Stimulated activated CD4-positive, alpha-beta T cell treated with anti-CD3 and anti-CD28 coated beads, Interleukin-2, amount 100 ng/mL, for 24 hours (primary cell): ENCODE results near the gene TEX51.

ENCODE experiments used
- DNase-seq, 2 donors: peaks; one replicate each; pipeline ENCODE4 v3.0.0-alpha.2; 2020

TEX51 gene

DNA sequence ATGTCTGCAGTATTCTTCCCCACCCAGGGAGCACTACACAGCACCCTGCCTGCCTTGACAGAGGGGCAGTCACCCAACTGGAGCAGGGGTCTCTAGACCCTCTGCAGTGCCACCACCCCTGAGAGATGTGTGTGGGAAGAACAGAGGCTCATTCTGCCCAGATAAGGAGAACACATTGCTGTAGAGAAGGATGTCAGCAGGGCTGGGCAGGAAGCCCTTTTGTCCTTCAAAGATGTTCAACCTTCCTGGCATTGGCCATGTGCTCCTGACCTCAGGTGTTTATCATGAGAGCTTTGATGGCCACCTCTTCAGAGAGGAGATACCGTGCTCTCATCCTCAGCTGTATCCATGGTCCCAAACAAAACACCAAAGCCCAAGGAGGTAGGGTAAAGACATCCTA is 4.6 kb upstream of the TEX51 start:
- no peak for DNase-seq

DNA sequence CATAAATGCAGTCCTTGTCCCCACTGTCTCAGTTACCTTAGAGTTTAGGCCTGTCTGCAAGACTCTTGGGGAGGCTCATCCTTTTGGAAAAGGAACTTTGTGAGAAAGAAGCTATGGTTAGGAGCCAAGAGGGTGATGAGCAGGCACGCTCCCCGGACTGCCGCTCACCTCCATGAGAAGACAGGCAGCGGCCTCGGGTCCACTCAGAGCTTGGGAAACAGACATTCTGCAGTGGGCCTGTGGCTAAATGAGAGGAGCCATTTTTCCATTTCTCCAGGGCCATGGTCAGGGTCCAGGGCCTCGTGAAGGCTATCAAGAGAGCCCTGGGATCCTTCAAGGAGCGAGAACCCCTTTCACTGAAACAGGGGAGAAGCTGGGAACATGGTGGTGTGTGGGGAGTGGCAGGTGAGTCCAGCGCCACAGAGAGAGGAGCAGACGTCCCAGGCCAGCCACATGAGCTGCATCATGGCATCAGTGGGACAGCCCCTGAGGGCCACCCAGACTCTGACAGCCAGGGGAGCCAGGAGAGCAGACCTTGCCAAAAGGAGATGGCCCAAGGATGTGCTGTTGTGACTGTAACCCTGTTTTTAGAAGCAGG is 4.0 kb upstream of the TEX51 start:
- no peak for DNase-seq

DNA sequence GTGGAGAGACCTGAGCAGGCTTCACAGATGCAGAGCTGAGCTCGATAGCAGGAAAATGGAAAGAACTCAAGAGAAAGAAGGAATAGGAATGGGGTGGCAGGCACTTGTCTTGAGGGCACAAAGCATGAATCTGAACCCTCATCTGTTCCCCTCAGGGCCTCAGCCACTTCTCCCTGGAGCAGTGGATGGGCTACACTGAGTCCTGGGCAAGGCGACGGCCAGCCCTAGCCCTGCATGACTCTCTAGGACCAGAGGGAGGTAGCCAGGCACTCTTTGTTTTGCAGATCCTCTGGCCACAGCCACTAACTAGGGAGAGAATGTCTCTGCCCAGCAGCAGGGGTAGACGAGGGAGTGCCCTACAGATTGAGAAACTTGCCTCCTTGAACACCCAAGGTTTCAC is 3.4 kb upstream of the TEX51 start:
- no peak for DNase-seq

DNA sequence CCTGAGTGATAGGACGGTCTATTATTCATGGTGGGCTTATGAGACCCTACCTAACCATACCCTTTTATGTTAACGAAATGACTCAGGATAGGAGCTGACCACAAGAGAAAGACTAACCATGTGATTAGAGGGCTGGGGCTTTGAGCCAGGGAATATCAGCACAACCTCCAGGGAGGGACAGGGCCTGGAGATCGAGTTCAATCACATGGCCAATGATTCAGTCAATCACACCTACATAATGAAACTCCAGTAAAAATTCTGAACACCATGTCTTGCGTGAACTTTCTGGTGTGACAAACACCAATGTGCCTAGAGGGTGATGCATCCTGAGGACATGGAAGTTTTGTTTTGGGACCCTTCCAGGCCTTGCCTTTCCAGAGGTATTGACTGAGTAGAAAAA is 2.2 kb upstream of the TEX51 start:
- DNase-seq = no peak

DNA sequence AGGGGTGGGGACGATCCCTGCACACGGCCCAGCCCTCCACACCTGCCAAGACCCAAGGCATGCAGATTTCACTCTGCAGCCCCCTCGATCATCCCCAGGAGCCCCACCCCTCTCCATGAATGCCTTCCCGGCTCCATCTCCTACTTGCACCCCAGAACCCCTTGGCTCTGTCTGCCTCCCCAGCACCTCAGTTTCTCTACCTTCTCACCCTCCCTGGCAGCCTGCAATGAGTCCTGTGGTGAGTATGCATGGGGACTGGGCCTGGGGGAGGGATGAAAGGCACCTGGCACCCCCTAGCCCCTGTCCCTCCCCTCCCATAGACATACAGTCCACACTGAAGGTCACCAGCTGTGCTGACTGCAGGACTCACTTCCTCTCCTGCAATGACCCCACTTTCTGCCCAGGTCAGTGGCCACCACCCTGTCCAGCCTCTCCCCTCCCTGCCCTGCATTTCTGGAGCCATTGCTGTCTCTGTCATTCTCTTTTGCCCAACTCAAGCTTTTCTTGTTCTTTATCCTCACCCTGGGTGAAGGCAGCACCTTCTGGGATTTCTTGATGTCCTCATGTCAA is 1.0 kb downstream of the TEX51 start:
- no peak for DNase-seq

DNA sequence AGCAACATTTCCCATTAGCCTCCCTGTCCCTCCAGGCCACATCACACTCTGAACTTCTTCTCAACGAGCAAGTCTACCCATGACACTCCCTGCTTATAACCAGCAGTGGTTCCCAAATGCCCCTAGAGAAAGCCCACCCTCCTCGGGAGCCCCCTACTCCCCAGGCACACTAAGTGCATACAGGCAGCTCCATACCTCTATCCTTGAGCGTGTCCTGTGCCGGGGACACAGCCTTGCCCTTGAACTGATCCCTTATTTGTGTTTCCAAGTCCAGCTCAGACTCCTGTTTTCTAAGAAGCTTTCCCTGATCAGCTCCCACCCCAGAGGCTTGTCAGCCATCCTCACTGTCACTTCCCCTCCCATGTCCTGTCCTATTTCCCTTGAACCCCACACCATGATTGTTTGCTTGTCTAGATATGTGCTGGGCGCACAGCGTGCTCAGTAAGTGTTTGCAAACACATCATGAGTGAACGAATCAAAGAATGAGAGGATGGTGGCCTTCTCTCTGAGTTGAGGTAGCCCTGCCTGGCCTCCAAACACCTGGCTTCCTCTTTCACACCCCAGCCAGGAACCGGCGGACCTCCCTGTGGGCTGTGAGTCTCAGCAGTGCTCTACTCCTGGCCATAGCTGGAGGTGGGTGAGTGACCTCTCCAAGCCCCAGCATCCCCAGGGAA is 2.1 kb downstream of the TEX51 start:
- DNase-seq = no peak

DNA sequence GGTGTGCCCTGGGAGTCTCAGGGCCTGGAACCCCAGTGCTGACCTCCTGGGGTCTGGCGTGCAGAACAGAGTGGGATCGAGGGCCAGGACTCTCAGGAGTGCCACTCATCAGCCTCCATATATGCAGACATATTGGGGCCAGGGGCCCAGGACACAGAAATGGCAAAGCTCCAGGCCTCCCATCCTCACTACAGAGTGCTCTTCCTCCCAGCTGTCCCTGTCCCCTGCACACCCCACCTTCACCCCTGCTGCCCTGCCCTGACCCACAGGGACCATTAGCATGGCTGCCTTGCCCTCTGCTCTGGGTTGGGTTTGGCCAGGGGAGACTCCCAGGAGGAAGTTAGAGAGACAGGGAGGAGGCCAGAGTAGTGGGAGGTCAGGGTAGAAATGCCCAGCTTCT is 2.8 kb downstream of the TEX51 start:
- DNase-seq = no peak

DNA sequence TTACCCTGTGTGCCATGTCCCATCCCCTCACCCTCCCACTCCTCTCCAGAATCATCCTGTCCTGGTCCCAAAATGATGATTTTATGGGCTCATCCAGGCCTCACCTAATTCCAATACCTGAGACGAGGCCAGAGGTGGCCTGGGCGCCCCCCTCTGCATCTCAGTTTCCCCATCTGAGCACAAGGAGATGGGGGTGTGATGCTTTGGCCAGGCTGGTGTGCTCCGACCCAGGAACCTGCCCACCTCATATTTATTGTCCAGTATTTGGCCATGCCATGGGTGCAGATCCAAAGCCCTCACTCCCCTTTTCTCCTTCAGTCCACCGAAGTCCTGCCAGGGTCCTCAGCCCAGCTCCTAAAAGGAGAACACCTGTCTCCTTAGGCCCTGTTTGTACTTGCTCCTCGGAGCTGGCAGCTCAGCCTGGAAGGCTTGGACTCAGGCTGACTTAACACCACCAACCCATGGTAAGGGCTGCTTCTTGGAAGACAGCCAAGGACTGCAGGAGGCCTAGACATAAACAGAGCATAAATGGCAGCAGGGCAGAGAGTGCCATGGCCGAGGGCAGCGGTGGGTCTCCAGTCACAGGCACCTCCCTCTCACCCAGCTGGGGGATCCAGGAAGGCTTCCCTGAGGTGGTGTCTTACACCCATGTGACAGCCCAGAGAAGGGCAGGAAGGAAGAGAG is 3.6 kb downstream of the TEX51 start:
- DNase-seq = no peak

DNA sequence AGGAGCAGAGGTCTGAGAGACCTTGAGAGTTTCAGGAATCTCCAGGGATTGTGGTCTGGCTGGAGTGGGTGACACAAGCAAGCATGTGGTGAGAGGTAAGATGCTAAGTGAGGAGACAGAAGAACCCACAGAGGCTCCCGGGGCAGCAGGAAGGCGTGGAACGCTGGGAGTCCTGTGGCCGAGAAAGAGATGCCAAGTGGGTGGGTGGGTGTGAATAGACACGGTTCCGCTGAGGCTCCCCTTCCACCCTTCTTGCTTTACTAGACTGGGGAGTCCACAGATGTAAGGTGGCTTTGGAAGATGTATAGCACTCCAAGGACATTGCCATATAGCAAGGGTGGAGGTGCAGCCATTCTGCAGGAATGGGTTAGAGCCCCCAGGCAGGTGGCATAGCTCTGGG is 4.2 kb downstream of the TEX51 start:
- no peak for DNase-seq

DNA sequence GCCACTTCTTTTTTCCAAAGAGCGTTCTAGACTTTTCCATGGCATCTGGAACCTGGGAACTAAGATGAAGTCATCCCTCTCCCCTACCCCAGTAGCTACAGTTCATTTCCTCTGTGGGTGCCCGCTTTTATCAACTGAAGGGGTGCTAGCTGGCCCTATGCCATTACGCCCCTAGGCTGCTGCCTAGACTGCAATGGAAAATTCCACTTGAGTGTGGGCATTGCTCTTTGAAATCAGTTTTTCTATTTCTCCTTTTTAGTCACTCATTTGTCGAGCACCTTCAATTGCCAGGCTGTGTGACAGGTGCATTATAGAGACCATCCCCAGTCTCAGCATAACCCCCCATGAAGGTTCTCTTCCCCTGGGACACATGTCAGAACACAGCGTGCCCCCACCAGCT is 7.3 kb downstream of the TEX51 start:
- peak in 1 of 2 donors; percentile 5 for DNase-seq

DNA sequence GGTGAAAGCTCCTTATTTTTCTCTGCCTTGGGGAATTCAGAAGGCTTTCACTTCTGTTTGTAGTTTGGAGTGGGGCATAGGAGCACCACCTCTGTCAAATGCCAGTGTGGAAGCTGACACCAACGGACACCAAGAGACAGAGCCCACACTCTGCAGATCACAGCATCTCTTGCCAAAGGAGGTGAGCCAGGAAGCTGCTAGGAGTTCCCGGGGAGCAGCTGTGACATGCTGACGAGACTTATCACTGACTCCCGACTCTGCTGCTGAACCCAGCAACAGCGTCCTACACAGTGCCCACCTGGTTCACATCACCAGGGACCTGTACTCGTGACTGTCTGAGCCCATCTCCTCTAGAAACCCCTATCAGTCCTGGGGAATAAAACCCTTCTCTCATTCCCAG is 8.1 kb downstream of the TEX51 start:
- DNase-seq = peak in 1 of 2 donors; percentile 8

DNA sequence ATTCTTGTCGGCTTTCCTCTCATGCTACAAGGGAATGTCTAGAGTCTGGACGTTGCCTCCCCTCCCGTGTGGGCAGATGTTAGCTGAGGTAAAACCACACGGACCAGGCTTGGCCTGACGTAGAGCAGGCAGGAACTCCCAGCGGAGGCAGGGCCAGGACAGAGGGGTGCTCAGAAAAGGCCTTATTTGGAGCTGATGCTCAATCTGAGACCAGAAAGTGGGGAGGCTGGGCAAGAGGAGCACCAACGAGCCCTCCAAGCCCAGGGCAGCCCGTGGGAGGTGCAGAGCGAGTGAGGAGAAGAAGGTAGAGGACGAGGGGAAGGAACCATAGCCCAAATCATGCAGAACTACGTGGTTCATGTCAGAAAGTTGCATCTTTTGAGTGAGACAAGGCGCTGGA is 9.0 kb downstream of the TEX51 start:
- no peak for DNase-seq

DNA sequence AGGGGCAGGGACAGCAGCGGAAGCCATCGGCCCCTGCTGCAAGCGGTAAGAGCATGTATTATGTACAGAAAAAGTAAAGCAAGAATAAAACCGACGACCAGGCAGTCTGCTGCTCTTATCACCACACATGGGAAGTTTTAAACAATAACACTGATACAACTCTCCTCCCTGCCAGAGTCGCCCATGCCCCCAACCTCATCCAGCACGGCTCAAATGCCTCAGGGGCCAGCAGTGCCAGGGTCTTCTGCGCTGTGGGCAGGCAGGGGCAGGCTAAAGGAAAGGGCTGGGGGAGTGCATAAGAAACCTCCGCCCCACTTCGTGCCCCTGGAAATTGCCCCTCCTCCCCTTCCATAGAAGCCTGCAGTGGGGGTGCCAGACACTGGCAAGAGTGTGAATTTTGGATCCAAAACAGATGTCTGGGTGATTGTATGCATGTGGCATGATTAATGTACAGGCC is 10.1 kb downstream of the TEX51 start:
- DNase-seq = no peak

DNA sequence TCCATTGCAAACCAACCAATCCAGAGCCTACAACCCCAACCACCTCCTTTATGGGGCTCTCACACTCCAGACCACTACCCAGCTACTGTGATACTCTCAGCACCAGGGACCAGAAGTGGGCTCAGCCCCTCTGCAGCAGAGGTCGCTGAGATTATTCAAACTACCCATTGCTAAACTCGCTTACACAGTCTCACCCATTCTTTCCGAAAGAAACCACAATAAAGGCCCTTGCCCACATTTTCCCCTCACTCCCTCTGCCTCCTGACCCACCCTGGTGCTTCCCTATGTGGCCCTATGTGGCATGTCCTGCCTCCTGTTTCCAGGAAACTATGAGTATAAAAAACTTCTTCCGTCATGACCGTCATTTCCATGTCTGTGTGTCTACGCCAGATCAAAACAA is 10.7 kb downstream of the TEX51 start:
- DNase-seq = no peak

DNA sequence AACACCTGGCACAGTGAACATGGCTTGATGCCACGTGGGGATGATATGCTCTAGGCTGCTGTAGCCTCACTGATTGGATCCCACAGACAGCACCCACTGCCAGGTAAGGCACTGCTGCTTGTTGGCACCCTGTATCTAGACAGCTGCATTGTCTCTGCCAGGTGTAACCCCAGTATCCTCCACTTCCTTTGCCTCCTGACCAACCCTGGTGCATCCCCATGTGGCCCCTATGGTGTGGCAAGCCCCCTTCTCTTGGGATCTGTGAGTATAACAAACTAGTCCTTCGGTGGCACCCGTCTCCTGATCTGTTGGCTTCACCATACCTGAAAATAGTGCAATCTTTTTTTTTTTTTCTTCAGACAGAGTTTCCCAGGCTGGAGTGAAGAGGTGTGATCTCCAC is 11.1 kb downstream of the TEX51 start:
- DNase-seq = no peak

DNA sequence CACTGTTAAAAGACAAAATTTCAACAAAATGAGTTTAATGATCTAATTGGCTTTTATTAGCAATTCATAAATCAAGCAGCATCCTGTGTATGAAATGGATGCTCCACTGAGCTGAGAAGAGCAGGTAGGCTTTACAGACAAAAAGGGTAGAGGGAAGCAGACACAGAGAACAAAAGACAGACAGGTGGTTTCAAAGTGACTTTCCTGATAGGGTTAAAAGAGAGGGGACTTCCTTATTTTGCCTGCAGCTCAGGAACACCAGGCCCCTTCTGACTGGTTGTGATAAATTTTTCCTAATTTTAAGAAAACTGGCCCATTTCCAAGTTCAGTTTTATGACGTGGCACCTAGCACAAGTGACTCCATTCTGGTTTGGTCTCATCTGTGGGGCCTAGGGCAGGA is 11.9 kb downstream of the TEX51 start:
- DNase-seq = no peak

DNA sequence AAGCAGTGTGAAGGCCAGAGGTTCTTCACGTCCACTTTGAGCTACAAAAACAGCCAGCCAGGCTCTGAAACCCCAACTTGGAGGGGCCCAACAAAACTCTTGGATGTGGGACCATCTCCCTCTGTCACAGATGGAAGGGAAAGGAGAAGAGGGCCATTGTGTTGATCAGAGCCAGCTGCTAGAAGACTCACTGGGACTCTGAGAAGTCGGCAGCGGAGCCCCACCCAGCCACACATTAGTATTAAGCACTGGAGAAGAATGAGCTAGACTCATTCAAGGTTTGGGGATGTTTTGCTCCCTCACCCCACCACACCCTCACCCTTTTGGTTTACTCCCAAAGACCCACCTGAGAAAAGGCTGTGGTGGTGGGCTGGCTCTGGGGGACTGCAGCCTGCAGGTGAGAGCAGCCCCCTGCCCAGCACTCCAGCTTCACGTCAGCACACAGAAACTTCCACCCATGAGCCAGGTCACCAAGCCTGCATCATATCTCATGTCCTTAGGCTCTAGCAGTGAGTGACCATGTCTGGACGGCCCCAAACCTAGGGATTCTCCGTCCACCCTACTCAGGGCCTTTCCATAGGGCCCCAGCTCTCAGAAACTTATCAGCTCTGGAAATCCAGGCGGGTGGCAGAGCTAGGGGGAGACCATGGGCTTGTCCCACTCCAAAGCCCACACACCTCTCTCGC is 12.6 kb downstream of the TEX51 start:
- no peak for DNase-seq

DNA sequence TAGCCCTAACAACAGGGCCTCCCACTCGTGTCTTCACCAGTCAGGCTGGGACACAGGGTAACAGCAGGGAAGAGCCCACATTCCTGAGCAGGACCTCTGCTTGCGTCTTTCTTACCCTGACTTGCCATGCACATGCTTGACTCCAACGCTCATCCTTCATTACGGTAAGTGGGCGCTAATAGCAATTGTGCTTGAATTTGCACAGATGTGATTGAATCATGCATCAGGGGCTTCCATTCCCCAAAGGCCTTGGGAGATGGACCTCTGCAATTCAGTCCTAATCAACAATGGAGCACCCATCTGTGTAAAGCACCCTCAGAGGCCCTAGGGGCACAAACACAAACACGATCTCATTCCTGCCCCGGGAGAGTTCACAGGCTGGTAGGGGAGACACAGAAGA is 13.5 kb downstream of the TEX51 start:
- no peak for DNase-seq

DNA sequence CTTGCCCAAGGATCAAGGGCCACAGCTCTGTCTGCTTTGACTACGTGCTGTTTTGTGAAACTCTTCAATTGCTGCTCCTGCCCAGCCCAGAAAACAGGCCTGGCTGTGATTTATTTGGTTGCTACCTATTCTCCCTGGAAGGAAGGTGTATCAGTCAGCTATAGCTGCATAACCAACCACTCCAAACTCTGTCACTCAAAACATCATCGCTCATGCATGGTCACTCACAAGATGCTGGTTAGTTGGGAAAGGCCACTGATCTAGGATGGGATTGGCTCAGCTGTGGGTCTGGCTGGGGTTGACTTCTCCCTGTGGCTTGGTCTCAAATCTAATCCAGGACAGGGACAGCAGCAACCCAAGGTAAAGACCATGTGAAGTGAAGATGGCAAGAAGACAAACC is 14.6 kb downstream of the TEX51 start:
- DNase-seq = no peak

DNA sequence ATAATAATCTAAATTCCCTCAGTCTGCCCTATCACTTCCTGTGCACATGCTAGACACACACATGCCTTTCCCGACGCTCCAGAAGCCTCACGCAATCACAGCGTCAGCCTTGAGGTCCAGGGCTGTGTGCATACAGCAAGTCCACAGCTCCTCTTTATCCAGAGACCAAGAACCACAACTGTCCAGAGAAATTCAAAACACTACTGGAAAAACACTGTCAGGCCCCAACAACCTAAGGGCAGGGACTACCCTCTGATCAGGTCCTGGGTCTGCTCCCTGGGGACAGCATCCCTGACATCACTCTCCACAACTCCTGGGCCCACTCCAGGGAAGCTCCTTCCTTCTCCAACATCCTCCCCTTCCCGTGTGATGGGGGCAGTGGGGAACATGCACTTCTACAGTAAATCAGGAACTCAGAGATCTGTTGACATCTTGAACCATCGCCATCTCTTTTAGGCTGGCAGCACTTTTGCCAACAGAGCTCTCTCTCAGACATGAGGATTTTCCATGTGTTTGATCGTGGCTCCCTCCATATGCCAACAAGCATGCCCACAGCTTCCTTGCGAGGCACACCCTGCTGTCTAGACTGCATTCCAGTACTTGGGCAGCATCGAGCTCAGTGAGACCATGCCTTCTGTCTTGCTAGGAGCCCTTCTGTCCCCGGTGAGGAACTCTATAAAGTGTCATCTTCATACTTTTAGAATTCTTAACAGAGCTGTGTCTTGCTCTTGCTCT is 15.4 kb downstream of the TEX51 start:
- DNase-seq = no peak

DNA sequence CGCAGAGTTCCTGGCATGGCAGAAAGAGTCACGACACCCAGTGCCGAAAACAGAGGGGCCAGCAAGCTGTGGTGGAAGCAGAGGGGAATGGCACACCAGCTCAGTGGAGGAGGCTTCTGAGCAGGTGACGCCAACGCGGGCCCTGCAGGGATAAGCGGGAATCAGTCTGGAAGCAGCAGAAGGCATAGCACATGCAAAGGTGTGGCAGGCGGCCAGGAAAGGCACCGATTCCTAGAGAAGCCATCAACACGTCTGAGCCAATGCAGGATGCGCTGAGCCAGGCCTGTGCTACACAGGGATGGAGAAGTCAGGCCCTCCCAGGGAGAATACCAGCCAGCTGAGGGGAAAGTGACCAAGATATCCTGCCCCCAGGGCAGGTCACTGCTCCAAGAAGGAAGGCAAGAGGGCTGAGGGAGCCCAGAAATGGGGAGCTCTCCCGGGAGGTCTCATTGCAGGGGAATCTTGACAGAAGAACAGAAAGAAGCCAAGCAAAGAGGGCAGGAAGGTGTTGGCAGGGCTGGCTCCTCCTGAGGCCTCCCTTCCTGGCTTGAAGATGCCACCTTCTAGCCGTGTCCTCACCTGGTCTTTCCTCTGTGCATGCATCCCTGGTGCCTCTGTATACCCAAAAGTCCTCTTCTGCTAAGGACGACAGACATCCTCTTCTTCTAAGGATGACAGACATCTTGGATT is 16.3 kb downstream of the TEX51 start:
- no peak for DNase-seq

DNA sequence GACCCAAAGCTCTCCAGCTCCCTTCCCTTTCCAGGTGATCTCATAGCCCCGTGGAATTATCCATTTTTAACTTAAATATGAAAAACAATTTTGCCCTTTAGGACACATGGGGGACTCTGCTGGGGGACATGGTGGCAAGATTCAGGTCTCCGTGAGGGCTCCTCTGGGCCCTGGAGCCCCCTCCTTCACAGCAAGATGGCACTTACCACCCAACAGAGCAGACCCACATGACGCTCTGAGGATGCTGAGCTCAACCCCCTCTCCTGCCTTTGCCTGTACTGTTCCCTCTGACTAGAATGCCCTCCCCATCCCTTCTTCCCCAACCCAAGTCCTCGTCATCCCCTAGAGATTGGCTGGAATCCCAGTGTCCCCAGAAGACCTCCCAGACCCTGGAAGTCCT is 17.2 kb downstream of the TEX51 start:
- DNase-seq = no peak
